GM18502 (cell line): ENCODE measurements around the gene CARD14.

Experiments
- ATAC-seq: cut with Tn5 transposase; IDR thresholded peaks from one replicate; pipeline ENCODE4 v1.9.1; 2021; ENCODE audit warnings: mild to moderate bottlenecking; ENCODE audit not compliant: unreplicated experiment, poor library complexity

CARD14 gene

DNA sequence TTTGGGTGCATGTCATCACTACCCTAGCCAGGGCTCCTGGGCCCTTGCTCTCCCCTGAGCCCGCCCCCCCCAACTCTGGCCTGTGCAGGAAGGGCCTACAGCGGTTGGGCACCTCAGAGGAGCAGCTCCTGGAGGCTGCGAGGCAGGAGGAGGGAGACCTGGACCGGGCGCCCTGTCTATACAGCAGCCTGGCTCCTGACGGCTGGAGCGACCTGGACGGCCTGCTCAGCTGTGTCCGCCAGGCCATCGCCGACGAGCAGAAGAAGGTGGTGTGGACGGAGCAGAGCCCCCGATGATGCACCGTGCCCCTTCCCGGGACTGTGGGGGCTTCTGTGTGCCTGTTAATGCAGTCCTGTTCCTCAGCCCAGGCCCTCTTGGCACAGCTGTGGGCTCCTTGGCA is 38.2 kb downstream of the CARD14 start:
- ATAC-seq = no peak

DNA sequence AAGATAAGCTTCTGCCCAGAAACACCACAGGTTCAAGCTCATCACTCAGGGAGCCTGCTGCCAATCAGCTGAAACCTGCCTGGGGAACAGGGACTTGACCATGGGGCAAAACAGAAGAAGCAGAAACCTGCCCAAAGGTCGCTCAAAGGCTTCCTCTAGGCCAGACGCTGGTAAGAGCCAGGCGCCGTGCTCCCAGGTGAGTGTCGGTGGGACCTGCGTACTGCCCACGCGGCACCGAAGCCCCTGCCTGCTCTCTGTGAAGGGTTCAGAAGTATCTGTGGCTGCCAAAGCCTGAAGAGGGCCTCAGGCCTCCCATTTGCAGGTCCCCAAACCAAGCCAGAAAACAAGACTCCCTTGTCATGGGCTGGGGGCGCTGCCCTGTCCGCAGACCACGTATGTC is 39.9 kb downstream of the CARD14 start:
- ATAC-seq = no peak

DNA sequence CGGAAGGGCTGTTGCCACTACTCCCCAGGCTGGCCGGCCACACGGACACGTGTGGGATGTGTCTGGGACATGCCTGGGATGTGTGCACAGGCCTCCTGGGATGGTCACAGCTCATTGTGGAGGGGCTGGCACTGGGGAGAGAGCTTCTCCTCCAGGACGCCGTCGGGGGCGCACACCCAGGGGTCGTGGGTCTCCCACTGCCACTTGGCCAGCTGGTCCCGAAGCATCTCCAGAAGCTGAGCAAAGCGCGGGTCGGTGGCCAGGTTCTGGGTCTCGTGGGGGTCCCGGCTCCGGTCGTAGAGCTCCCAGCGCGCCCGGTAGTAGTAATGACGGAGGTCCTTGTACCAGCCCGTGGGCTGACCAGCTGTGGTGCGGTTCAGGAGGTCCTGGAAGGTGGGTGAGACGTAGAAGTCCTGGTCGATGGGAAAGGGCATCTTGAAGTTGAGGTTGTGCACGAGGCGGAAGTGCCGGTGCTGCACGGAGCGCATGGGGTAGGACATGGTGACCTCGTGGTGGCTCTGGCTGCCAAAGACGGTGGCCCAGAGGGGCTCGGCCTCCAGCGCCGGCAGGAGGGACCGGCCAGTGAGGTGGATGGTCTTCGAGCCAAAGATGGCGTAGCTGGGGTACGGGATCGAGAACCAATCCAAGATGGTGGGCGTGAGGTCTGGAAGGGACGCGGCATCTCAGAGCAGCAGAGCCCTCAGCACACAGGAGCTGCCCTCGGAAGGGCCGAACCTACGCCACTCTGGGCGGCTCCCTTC is 40.7 kb downstream of the CARD14 start:
- no peak for ATAC-seq

DNA sequence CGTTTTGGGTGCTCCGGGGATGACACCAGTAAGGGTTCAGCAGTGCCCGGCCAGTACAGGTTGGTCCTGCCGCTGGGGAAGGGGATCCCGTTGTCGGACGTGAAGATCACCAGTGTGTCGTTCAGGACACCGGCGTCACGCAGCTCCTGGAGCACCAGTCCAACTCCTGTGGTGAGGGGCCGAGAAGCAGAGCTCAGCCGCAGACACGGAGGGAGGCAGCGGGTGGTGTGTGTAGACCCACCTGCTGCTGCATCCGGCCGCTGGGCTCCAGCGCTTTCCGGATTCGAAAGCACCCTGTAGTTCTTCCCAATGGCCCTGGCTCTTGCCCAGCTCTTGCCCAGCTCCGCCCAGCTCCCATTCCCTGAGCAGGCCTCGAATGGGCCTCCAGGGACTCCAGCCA is 42.3 kb downstream of the CARD14 start:
- no peak for ATAC-seq

DNA sequence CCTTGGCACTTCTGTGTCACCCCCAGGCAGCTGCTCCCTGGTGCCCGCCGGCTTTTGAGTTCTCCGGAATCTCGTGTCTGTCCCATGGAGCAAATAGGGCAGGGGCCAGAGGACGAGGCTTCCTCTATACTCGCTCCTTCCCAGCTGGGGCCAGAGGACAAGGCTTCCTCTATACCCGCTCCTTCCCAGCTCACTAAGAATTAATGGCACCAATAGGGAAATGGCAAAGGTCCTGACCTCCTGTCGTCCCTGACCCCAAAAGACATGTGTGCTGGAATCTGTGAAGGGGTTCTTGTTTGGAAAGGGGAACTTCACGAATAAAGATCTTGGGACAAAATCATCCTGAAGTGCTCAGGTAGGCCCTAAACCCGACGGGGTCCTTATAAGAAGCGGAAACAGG is 42.7 kb downstream of the CARD14 start:
- no peak for ATAC-seq

DNA sequence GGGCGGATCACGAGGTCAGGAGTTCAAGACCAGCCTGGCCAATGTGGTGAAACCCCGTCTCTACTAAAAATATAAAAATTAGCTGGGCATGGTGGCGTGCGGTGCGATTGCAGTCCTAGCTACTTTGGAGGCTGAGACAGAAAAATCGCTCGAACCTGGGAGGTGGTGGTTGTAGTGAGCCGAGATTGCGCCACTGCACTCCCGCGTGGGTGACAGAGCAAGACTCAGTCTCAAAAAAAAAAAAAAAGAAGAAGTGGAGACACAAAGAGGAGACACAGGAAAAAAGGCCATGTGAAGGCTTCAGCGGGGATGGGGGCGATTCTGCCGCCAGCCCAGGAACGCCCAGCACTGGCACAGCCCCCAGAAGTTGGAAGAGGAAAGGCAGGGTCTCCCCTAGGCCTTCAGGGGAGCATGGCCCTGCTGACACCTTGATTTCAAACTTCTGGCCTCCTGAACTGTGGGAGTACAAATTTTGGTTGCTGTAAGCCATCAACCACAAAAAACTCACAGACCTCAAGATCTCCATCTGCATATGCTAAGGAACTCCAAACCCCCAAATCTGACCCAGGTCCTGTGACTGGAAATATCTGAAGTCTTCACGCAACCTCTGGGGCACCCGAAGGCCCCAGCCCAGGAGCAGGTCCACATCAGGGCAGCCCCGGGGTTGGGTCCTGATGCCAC is 43.3 kb downstream of the CARD14 start:
- no peak for ATAC-seq

DNA sequence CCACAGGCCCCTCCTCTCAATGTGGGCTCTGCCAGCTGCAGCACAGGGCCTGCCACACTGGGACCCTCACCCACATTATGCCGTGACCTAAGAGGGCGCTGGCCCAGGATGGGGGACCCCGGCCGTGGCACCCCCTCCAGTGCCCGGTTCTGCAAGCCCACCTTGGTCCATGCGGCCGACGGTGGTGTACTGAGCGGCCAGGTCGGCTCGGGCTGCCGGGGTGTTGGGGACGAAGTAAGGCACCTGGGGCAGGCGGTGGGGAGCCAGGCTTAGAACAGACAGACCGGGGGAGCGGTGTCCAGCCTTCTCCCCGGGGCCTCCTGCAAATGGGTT is 43.8 kb downstream of the CARD14 start:
- ATAC-seq = no peak

DNA sequence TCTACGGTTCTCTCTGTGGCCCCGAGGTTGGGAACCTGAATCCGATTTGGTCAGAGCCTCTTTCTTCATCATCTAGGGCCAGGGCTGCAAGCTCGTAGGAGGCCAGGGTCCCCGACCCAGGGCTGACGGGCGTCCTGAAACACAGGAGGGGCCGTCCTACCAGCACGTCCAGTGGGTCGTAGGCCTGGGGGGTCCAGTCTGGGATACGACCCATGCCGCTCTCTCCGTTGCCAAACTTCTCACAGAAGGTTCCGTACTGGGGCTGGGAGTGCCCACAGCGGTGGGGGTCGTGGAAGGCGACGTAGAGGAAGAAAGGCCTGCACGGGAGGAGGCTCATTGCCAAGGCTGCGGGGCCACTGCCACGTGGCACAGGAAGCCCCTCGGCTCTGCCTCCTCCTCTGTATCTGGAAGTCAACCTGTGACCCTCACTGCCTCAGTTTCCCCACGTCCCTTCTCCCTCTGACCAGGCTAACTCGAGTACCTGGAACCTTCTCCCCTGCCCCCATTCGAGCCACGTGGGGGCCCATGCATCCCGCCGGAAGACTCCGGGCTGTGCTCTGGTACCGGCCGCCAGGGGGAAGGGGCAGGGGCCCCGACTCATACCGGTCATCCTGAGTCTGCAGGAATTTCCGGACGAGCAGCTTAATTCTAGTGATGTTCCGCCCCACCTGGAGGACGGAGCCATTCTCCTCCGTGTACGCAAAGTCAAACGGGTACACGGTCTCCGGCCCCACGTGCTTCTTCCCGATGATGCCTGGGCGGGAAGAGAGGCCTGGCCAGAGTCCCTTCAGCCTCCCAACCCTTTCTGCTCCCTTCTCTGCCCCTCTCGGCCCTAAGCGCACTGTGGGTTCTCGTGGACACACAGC is 44.4 kb downstream of the CARD14 start:
- ATAC-seq = no peak

DNA sequence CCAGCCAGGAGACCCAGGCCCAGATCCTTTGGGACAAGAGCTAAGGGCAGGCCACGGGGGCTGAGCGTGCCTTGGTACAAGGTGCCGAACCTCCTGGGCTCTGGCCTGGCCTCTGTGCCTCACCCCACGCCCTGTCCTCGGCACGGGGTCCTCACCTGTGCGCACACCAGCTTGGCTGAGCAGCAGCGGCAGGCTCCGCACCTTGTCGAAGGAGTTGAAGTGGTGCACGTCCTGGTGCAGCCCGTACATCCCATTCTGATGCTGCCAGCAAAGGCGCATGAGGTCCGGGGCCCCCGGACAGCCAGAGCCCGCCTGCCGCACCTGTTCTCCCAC is 45.0 kb downstream of the CARD14 start:
- no peak for ATAC-seq

DNA sequence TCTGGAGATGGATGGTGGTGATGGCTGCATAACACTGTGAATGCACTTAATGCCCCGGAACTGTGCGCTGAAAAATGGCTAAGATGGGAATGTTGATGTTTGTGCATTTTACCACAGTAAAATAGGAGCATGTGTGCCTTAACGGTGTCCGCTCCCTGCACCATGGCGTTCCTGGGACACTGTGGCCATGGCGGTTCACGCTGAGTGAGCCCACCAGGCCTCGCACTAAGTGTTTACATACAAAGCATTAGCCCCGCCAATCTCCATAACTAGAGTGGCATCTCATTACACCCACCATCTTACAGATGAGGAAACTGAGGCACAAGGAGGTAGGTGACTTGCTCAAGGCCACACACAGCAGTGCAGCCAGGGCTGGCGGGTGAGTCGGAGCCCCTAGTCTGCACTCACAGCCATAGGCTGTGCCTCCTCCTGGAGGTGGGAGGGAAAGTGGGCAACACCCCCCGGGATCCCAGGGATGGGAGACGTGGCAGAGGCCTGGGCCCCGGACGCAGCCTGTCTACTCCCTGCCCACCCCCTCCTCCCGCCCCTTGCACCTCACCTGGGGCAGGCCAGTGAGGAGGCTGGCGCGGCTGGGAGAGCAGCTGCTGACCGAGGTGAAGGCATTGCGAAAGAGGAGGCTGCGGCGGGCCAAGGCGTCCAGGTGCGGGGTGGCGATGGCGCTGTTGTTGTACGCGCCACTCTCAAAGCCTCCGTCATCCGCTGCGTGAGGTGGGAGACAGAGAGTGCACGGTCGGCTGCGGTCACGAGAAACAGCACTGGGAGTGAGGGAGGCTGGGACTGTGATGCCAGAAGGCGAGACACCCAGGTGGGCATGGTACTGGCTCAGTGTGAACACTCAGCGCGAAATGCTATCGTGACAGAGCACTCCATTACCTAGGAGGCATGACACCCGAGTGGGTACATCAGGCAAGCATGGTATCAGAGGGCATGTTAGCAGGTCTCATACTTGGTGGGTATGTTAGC is 46.9 kb downstream of the CARD14 start:
- ATAC-seq = no peak

DNA sequence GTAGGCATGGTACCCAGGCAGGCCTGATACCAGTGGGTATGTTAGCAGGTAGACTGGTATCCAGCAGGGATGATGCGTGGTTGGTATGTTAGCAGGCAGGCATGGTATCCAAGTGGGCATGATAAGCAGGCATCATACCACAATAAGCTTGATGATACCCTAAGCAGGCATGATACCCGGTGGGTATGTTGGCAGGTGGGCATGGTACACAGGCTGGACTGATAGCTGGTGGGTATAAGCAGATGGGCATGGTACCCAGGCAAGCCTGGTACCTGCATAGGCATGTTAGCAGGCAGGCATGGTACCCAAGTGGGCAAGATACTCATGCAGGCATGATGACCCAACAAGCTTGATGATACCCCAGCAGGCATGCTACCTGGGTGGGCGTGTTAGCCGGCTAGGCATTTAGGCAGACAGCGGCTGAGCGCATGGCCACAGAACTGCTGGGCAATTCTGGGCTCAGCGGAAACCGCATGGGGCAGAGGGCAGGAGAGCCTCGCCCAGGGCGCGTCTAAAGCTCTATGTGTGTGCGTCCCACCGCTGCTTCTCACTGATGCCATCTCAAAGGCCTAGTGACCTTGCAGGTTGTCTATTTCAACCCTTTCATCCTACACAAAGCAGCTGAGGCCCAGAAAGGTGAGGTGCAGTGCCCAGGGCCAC is 48.0 kb downstream of the CARD14 start:
- no peak for ATAC-seq

DNA sequence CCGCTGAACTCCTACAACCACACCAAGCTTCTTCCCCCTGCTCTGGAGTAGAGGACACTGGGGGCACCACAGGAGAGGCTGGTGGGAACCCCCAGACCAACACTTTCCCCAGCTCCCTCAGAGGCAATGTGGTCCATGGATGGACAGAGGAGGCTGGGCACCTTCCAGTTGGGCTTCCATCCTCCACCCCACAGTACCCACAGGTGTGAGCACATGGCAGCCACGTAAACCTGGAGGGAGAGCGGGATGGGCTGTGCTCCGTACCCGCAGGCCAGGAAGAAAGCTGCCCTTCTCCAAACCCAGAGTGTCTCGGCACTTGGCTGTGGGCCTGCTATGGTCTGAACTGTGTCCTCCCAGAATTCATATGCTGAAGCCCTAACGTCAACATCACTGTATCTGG is 48.6 kb downstream of the CARD14 start:
- ATAC-seq = no peak

DNA sequence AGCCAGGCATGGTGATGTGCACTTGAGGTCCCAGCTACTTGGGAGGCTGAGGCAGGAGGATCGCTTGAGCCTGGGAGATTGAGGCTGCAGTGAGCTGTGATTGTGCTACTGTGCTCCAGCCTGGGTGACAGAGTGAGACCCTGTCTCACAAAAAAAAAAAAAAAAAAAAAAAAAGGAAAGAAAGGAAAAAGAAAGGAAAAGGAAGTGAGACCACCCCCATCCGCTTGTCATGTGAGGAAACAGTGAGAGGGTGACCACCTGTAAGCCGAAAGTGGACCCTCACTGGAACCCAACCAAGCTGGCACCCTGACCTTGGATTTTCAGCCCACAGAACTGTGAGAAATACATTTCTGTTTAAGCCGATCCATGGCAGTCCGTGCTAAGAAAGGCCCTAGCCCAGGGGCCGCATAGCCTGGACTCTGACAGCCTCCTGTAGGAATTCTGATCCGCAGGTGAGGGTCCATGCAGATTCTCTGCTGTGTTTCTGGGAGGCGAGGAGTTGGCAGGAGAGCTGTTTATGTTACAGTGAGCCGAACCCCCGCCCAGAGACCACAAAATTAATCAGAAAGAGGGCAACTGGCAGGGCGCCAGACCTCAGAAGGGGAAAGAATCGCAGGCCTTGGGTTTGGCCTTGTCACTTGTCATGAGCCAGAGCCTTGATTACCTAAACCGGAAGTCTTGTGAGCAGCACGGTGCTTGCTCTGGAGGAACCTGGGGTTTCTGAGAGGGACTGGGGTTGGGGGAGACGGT is 49.4 kb downstream of the CARD14 start:
- ATAC-seq = peak; percentile 65

DNA sequence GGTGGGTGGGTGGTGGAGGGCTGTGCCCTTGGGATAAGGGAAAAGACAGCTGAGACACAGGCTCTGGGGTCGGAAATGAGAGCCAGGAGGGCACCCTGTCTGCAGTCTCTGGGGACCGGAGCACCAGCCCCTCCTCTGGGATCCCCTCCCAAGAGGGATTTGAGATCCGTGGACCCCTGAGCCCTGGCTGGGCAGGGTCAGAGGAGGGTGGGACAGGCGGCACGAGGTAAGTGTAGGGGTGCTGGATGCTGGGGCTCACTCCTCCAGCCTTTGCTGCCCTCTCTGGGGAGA is 49.9 kb downstream of the CARD14 start:
- ATAC-seq = no peak

DNA sequence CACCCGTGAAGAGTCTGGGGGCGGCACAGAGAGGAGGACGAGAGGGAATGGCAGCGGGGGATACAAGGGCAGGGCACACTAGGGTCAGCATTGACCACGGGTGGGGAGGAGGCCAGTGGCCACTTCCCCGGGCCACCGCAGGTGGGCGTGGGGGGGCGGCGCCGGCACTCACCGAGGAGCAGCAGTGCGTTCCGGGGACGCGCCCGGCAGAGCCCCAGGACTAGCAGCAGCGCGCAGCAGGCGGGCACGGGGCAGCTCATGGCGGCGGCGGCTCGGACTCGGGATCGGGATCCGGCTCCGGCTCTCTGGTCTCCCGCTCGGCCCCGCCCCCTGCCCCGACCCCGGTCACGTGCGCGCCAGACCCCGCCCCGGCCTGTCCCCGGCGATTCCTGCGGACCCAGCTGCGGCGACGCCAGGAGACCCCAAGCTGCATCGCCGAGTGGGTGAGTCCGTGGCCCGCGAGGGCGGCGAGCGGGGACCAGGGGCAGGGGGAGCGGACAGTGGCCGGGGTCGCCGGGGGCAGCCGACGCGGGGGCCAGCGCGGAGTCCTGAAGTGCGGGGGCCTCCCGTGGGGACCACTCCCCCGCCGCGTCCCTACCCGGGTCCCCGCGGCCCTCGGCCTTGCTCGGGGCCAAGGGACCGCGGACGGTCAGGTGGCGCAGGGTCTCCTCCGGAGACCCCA is 50.4 kb downstream of the CARD14 start, which contains the start of the genes SGSH and SLC26A11:
Gene SGSH (minus strand): TSS at position 280 of the 682 bp plus-strand sequence. CDS start 20 bp downstream, at position 260.
Gene SLC26A11 (plus strand): TSS at position 374 of the 682 bp plus-strand sequence. CDS start 1,134 bp downstream, outside the sequence.
- ATAC-seq = peak; percentile 36

DNA sequence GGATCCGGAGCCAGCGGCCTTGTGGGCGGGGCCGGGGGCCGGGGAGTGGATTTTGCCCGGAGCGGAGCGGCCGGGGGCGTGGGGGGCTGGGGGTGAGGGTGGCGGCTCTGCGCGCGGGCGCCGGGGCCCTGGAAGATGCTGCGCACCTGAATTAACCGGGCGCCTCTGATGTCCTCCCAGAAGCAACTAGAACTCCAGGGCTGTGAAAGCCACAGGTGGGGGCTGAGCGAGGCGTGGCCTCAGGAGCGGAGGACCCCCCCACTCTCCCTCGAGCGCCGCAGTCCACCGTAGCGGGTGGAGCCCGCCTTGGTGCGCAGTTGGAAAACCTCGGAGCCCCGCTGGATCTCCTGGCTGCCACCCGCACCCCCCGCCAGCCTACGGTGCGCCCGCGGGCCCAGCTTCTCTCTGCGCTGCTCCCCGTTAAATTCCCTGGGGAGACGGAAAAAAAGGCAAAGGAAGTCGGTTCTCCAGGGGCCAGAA is 50.9 kb downstream of the CARD14 start:
- no peak for ATAC-seq

DNA sequence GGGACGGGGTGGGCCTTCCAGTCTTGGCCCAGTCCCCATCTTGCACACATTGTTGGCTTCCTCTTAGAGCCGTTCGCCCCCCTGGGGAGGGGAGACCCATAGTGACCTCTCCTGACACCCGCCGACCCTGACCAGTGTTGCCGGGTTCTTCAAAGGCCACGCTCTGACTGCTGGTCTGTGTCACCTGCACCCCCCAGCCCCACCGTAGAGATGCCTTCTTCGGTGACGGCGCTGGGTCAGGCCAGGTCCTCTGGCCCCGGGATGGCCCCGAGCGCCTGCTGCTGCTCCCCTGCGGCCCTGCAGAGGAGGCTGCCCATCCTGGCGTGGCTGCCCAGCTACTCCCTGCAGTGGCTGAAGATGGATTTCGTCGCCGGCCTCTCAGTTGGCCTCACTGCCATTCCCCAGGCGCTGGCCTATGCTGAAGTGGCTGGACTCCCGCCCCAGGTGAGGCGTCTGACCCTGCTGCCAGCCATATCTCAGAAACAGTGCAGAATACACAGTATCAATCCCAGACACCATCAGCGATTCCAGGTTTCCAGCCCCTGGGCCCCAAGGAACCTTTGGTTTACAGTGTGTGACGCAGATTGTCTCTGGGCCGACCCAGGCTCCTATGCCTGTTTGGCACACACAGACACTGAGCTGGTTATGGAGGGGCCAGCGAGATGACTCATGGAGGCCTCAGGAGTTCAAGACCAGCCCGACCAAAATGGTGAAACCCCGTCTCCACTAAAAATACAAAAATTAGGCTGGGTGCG is 51.7 kb downstream of the CARD14 start:
- no peak for ATAC-seq
